IMR-90 (cell line): Measurements from ENCODE around the gene HPS4. TPM values are rescaled to one million over a fixed set of nuclear protein-coding genes. Genes with fewer than 3 reads are reported as not detected.

Experiments used
- ATAC-seq: fragments of 200-7000 bp; cut with Tn5 transposase; 2 replicates; pipeline ENCODE4 v1.9.1; 2020; ENCODE audit warnings: low read depth, mild to moderate bottlenecking, moderate library complexity
- BruUV-seq: library from RNA; stranded (reverse); fragments of 400-500 nt; replicated peaks from 2 replicates; lab custom pipeline; 2021; lab: Mats Ljungman, UMichigan
- CTCF ChIA-PET: fragments of 300-600 bp; formaldehyde crosslinking; extraction: SDS; loops from one replicate; lab custom pipeline; 2021; ENCODE audit warnings: antibody characterized with exemption; lab: Yijun Ruan, JAX
- POLR2A ChIA-PET: fragments of 300-600 bp; sonication (Branson Sonifier 250); formaldehyde crosslinking; loops from one replicate; lab custom pipeline; 2022; ENCODE audit warnings: antibody characterized with exemption; ENCODE audit not compliant: unreplicated experiment; lab: Charles Lee
- DNase-seq: peaks from one replicate; pipeline ENCODE4 v3.0.0; 2013
- H2AFZ ChIP-seq: replicated peaks from 2 replicates; pipeline ENCODE3; 2013; ENCODE audit warnings: low read length, mild to moderate bottlenecking; ENCODE audit not compliant: poor library complexity
- H2AK5ac ChIP-seq: 2 replicates; pipeline ENCODE4 v1.6.1; 2013; ENCODE audit warnings: low read depth, low read length, inconsistent platforms
- H2AK9ac ChIP-seq: replicated peaks from 2 replicates; pipeline ENCODE3; 2013; ENCODE audit warnings: mild to moderate bottlenecking, low read depth, low read length, moderate library complexity; ENCODE audit not compliant: poor library complexity
- H2BK120ac ChIP-seq: 2 replicates; pipeline ENCODE4 v1.6.1; 2013; ENCODE audit warnings: low read depth, low read length, inconsistent platforms
- H2BK15ac ChIP-seq: 3 replicates; pipeline ENCODE4 v1.6.1; 2013; ENCODE audit warnings: low read depth, low read length, inconsistent platforms
- H2BK20ac ChIP-seq: 2 replicates; pipeline ENCODE4 v1.6.1; 2013; ENCODE audit warnings: low read depth, mild to moderate bottlenecking, inconsistent platforms, low read length, moderate library complexity
- H2BK5ac ChIP-seq: 2 replicates; pipeline ENCODE4 v1.6.1; 2013; ENCODE audit warnings: mild to moderate bottlenecking, low read depth, low read length, inconsistent platforms; ENCODE audit not compliant: poor library complexity, severe bottlenecking
- H3K14ac ChIP-seq: replicated peaks from 2 replicates; pipeline ENCODE4 v1.6.1; 2013; ENCODE audit warnings: low read depth, low read length, inconsistent platforms
- H3K18ac ChIP-seq: 2 replicates; pipeline ENCODE4 v1.6.1; 2013; ENCODE audit warnings: low read depth, low read length, control low read depth
- H3K23ac ChIP-seq: 2 replicates; pipeline ENCODE4 v1.6.1; 2013; ENCODE audit warnings: low read depth, low read length, inconsistent platforms
- H3K27ac ChIP-seq: 2 replicates; pipeline ENCODE4 v1.5.1; 2013; ENCODE audit warnings: mild to moderate bottlenecking, control low read depth, low read length; ENCODE audit not compliant: insufficient read depth
- H3K27me3 ChIP-seq: 2 replicates; pipeline ENCODE4 v1.6.1; 2013; ENCODE audit warnings: low read length; ENCODE audit not compliant: control insufficient read depth, insufficient read depth
- H3K36me3 ChIP-seq: 2 replicates; pipeline ENCODE4 v1.6.1; 2013; ENCODE audit warnings: low read length, mixed read lengths; ENCODE audit not compliant: control insufficient read depth, insufficient read depth
- H3K4ac ChIP-seq: 2 replicates; pipeline ENCODE4 v1.6.1; 2013; ENCODE audit warnings: low read depth, low read length, inconsistent platforms
- H3K4me1 ChIP-seq: 2 replicates; pipeline ENCODE4 v1.6.1; 2013; ENCODE audit warnings: low read length, mixed read lengths; ENCODE audit not compliant: control insufficient read depth, insufficient read depth
- H3K4me2 ChIP-seq: 2 replicates; pipeline ENCODE4 v1.6.1; 2013; ENCODE audit warnings: low read depth, mild to moderate bottlenecking, control low read depth, low read length, moderate library complexity
- H3K4me3 ChIP-seq: 2 replicates; pipeline ENCODE4 v1.5.1; 2013; ENCODE audit warnings: low read depth, mild to moderate bottlenecking, control low read depth, low read length, moderate library complexity; ENCODE audit not compliant: insufficient read depth
- H3K56ac ChIP-seq: 2 replicates; pipeline ENCODE4 v1.6.1; 2013; ENCODE audit warnings: low read length, inconsistent platforms; ENCODE audit not compliant: insufficient read depth; ENCODE audit errors: extremely low read depth
- H3K79me1 ChIP-seq, 2 experiments: 2 replicates each; pipeline ENCODE4 v1.6.1; 2013; ENCODE audit warnings: low read length in 2 of 2, inconsistent platforms in 1 of 2, low read depth in 1 of 2
- H3K9ac ChIP-seq: 2 replicates; pipeline ENCODE4 v1.6.1; 2013; ENCODE audit warnings: low read depth, low read length, control low read depth
- H3K9me1 ChIP-seq: 2 replicates; pipeline ENCODE4 v1.6.1; 2013; ENCODE audit warnings: low read length, inconsistent platforms; ENCODE audit not compliant: insufficient read depth
- H3K9me3 ChIP-seq: 2 replicates; pipeline ENCODE4 v1.6.1; 2013; ENCODE audit warnings: low read length; ENCODE audit not compliant: control insufficient read depth, insufficient read depth
- H4K20me1 ChIP-seq: 2 replicates; pipeline ENCODE4 v1.6.1; 2013; ENCODE audit warnings: low read length, inconsistent platforms; ENCODE audit not compliant: insufficient read depth
- H4K5ac ChIP-seq: 2 replicates; pipeline ENCODE4 v1.6.1; 2013; ENCODE audit warnings: mild to moderate bottlenecking, low read depth, low read length, control low read depth
- H4K8ac ChIP-seq, 2 experiments: 2 replicates each; pipeline ENCODE4 v1.6.1; 2013; ENCODE audit warnings: low read depth in 2 of 2, low read length in 2 of 2, control low read depth in 1 of 2, inconsistent platforms in 1 of 2
- H4K91ac ChIP-seq: 2 replicates; pipeline ENCODE4 v1.6.1; 2013; ENCODE audit warnings: low read depth, low read length, inconsistent platforms; ENCODE audit not compliant: insufficient read depth
- BHLHE40 ChIP-seq: fragments of 150-350 bp; IDR thresholded peaks from 2 replicates; pipeline ENCODE4 v1.6.1; 2016; ENCODE audit warnings: mild to moderate bottlenecking, low read depth, low read length
- CEBPB ChIP-seq: IDR thresholded peaks from 2 replicates; pipeline ENCODE4 v1.6.1; 2012; ENCODE audit warnings: low read depth, low read length, improper control_type of control experiment
- CHD1 ChIP-seq: IDR thresholded peaks from 2 replicates; pipeline ENCODE4 v1.6.1; 2012; ENCODE audit warnings: low read depth, low read length, improper control_type of control experiment
- FOS ChIP-seq: fragments of 150-350 bp; IDR thresholded peaks from 2 replicates; pipeline ENCODE4 v1.6.1; 2016; ENCODE audit warnings: low read depth, low read length
- MAZ ChIP-seq: IDR thresholded peaks from 2 replicates; pipeline ENCODE4 v1.6.1; 2012; ENCODE audit warnings: low read depth, mild to moderate bottlenecking, low read length, improper control_type of control experiment, moderate library complexity, borderline replicate concordance
- MXI1 ChIP-seq: IDR thresholded peaks from 2 replicates; pipeline ENCODE4 v1.6.1; 2012; ENCODE audit warnings: low read depth, mild to moderate bottlenecking, low read length, moderate library complexity, borderline replicate concordance
- NFE2L2 ChIP-seq: fragments of 150-350 bp; IDR thresholded peaks from 2 replicates; pipeline ENCODE4 v1.6.1; 2016; ENCODE audit warnings: low read depth, mild to moderate bottlenecking, low read length
- POLR2A ChIP-seq: IDR thresholded peaks from 2 replicates; pipeline ENCODE4 v1.6.1; 2012; ENCODE audit warnings: mild to moderate bottlenecking, low read depth, low read length
- RAD21 ChIP-seq: IDR thresholded peaks from 2 replicates; pipeline ENCODE4 v1.6.1; 2012; ENCODE audit warnings: low read length, improper control_type of control experiment
- RCOR1 ChIP-seq: IDR thresholded peaks from 2 replicates; pipeline ENCODE4 v1.6.1; 2012; ENCODE audit warnings: mild to moderate bottlenecking, low read length, improper control_type of control experiment; ENCODE audit not compliant: insufficient replicate concordance
- RFX5 ChIP-seq: IDR thresholded peaks from 2 replicates; pipeline ENCODE4 v1.8.0; 2012; ENCODE audit warnings: low read depth, mild to moderate bottlenecking, low read length, moderate library complexity
- SMC3 ChIP-seq: fragments of 150-350 bp; IDR thresholded peaks from 2 replicates; pipeline ENCODE4 v1.6.1; 2016; ENCODE audit warnings: low read depth, mild to moderate bottlenecking, antibody characterized with exemption, low read length, moderate library complexity
- WGBS, 2 experiments: methylation state at CpG; one replicate each; pipeline versions ENCODE4 v1.1.5 to v1.1.7; 2013; ENCODE audit warnings: missing lambda C conversion rate in 2 of 2; ENCODE audit not compliant: insufficient read length in 1 of 2; ENCODE audit errors: extremely low coverage in 2 of 2; 5-methylcytosine and 5-hydroxymethylcytosine counted together
- dilution Hi-C: fragments of 300-500 bp; cut with HindIII; formaldehyde crosslinking; loops from one replicate; pipeline ENCODE4 v1.14.3; 2018; ENCODE audit warnings: low sequenced_read_pairs; ENCODE audit not compliant: unreplicated experiment
- in situ Hi-C: fragments of 300-500 bp; cut with MboI; formaldehyde crosslinking; loops from 3 replicates; pipeline ENCODE4 v1.14.3; 2019; ENCODE audit warnings: low sequenced_read_pairs, inconsistent platforms, mixed read lengths
- intact Hi-C: fragments of 100-400 bp; cut with micrococcal nuclease; formaldehyde crosslinking; loops from 2 replicates; pipeline ENCODE4 v1.10.0; 2022
- polyA plus RNA-seq, 3 experiments: library from polyadenylated mRNA; depleted of rRNA; stranded (reverse); fragments of >200 nt; gene quantifications; 2 replicates each; pipeline ENCODE4 v1.2.3, GENCODE V29; 2012; ENCODE audit warnings: low replicate concordance in 1 of 3
- total RNA-seq: library from RNA; depleted of rRNA; stranded (reverse); fragments of >200 nt; gene quantifications from 2 replicates; pipeline ENCODE4 v1.2.3, GENCODE V29; 2012
- TF ChIP-seq, protein P1 (sequence below): fragments of 150-350 bp; IDR thresholded peaks from 2 replicates; pipeline ENCODE4 v1.6.1; 2016; ENCODE audit warnings: low read depth, mild to moderate bottlenecking, low read length, moderate library complexity, borderline replicate concordance
- TF ChIP-seq, protein P2 (sequence below): fragments of 150-350 bp; IDR thresholded peaks from 2 replicates; pipeline ENCODE4 v1.6.1; 2017; ENCODE audit warnings: mild to moderate bottlenecking, antibody characterized with exemption, low read length, low read depth
- TF ChIP-seq, protein P3 (sequence below): conservative IDR thresholded peaks from 2 replicates; pipeline ENCODE4 v1.5.1; 2012; ENCODE audit warnings: mild to moderate bottlenecking, low read depth, low read length, improper control_type of control experiment

Gene HPS4
- total and polyA plus RNA-seq, 2 of the 4 experiments (the other 2 are of a cell fraction): 15.8 to 19.0 TPM

DNA sequence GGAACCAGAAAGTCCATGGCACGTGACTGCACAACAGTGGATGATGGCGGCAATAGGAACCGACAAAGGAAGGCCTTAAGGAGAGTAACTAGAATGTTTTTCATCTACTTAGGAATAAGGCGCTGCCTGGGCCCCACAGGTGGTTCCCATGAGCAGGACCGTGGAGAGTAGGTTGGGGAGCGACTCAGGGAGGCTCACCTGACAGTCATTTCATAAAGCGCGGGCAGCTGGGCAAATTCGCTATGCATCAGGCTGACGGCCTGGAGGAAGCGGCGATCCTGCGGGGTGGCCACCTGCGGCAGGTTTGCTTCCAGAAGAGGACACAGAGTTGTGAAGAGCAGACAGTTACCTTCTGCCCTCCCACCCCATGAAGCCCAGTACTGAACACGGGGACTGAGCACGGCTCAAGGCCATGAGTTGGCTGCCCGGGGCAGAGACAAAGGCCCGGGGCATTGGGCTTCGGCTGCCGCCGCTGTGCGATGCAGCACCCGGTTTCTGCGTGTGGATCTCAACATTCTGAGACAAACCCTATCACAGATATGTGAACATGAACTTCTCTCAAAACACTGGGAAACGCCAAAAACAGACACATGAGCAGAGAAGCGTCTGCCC, 25.8 kb downstream of the HPS4 start:
- TF ChIP-seq MAZ (no peak), BHLHE40 (no peak), SMC3 (no peak), NFE2L2 (no peak), CHD1 (no peak), RCOR1 (no peak), CEBPB (no peak), RAD21 (no peak), RFX5 (no peak), FOS (no peak), MXI1 (no peak), POLR2A (no peak)
- TF ChIP-seq, protein P1, sequence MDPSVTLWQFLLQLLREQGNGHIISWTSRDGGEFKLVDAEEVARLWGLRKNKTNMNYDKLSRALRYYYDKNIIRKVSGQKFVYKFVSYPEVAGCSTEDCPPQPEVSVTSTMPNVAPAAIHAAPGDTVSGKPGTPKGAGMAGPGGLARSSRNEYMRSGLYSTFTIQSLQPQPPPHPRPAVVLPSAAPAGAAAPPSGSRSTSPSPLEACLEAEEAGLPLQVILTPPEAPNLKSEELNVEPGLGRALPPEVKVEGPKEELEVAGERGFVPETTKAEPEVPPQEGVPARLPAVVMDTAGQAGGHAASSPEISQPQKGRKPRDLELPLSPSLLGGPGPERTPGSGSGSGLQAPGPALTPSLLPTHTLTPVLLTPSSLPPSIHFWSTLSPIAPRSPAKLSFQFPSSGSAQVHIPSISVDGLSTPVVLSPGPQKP: no peak
- TF ChIP-seq, protein P2, sequence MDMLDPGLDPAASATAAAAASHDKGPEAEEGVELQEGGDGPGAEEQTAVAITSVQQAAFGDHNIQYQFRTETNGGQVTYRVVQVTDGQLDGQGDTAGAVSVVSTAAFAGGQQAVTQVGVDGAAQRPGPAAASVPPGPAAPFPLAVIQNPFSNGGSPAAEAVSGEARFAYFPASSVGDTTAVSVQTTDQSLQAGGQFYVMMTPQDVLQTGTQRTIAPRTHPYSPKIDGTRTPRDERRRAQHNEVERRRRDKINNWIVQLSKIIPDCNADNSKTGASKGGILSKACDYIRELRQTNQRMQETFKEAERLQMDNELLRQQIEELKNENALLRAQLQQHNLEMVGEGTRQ: no peak
- TF ChIP-seq, protein P3, sequence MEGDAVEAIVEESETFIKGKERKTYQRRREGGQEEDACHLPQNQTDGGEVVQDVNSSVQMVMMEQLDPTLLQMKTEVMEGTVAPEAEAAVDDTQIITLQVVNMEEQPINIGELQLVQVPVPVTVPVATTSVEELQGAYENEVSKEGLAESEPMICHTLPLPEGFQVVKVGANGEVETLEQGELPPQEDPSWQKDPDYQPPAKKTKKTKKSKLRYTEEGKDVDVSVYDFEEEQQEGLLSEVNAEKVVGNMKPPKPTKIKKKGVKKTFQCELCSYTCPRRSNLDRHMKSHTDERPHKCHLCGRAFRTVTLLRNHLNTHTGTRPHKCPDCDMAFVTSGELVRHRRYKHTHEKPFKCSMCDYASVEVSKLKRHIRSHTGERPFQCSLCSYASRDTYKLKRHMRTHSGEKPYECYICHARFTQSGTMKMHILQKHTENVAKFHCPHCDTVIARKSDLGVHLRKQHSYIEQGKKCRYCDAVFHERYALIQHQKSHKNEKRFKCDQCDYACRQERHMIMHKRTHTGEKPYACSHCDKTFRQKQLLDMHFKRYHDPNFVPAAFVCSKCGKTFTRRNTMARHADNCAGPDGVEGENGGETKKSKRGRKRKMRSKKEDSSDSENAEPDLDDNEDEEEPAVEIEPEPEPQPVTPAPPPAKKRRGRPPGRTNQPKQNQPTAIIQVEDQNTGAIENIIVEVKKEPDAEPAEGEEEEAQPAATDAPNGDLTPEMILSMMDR: no peak
- peaks cover 37% of the 10 kb centered on the region for H3K36me3 ChIP-seq

More for the DNA sequence above, 25.8 kb downstream of the HPS4 start:
- no peak for DNase-seq
- H3K23ac ChIP-seq: no peak overlapping the region
- 97% methylated on average over 5 of the region's 26 CpGs; no CpG with 5 or more reads in 1 of the 2 experiments for WGBS, 2 experiments
- H3K4me2 ChIP-seq: no peak overlapping the region
- H3K9me1 ChIP-seq: no peaks in the 10 kb centered on the region
- no peak overlapping the region for H2AK9ac ChIP-seq
- no peak overlapping the region for H3K27ac ChIP-seq
- H2BK15ac ChIP-seq: no peak overlapping the region
- H2AK5ac ChIP-seq: no peak overlapping the region
- ChIA-PET POLR2A (no interaction called here), CTCF (no interaction called here)
- H4K20me1 ChIP-seq: 0 out of 2 replicates have a peak, but pooled peaks cover 6% of the 10 kb centered on the region
- in situ Hi-C loops: no loop called here
- H3K4ac ChIP-seq: no peak overlapping the region
- no peak overlapping the region for H3K14ac ChIP-seq
- H2BK20ac ChIP-seq: no peak overlapping the region
- no peaks in the 10 kb centered on the region for H3K4me1 ChIP-seq
- H2BK5ac ChIP-seq: no peak overlapping the region
- no peak overlapping the region for H4K8ac ChIP-seq
- no peak overlapping the region for H3K4me3 ChIP-seq
- no peak overlapping the region for H3K9ac ChIP-seq
- no peaks in the 10 kb centered on the region for H3K9me3 ChIP-seq
- no peak overlapping the region for H3K56ac ChIP-seq
- dilution Hi-C loops: no loop called here
- no peak overlapping the region for H3K18ac ChIP-seq
- intact Hi-C loops: no loop called here
- H4K91ac ChIP-seq: no peak overlapping the region
- no peak overlapping the region for H2AFZ ChIP-seq
- peaks cover 3 to 15% of the 10 kb centered on the region in 2 experiments for H3K79me1 ChIP-seq
- no peaks in the 10 kb centered on the region for H3K27me3 ChIP-seq
- no TSS peak for BruUV-seq
- H2BK120ac ChIP-seq: no peak overlapping the region
- H4K5ac ChIP-seq: no peak overlapping the region
- no peak for ATAC-seq
